B cell (primary cell): ENCODE data around the gene SDR39U1. TPM values are rescaled to one million over a fixed set of nuclear protein-coding genes. Genes with fewer than 3 reads are reported as not detected.
A peak's percentile ranks its signal among the peaks of the same experiment; 100 is the strongest.

Source experiments
- ATAC-seq: fragments of 200-7000 bp; cut with Tn5 transposase; one replicate; pipeline ENCODE4 v1.10.0; 2021; ENCODE audit warnings: low read depth, mild to moderate bottlenecking, moderate number of reproducible peaks, moderate library complexity
- CTCF ChIA-PET: fragments of 350-600 bp; sonication (Branson Sonifier 250); formaldehyde crosslinking; loops from one replicate; lab custom pipeline; 2021; ENCODE audit warnings: antibody characterized with exemption, inconsistent platforms; lab: Charles Lee
- POLR2A ChIA-PET: fragments of 350-600 bp; sonication (Branson Sonifier 250); formaldehyde crosslinking; loops from one replicate; lab custom pipeline; 2021; ENCODE audit warnings: antibody characterized with exemption; lab: Charles Lee
- DNase-seq: peaks from one replicate; pipeline ENCODE4 v3.0.0; 2013
- H2AFZ ChIP-seq: 2 replicates; pipeline ENCODE4 v1.6.1; 2012; ENCODE audit warnings: mild to moderate bottlenecking, low read depth, low read length; ENCODE audit not compliant: insufficient read depth, poor library complexity, severe bottlenecking
- H3K27ac ChIP-seq, 2 donors: 1 replicate in 1 of 2; 2 replicates in 1 of 2; pipeline ENCODE4 v1.5.1; 2012 to 2013; ENCODE audit warnings: low read length in 2 of 2, mild to moderate bottlenecking in 2 of 2, moderate library complexity in 1 of 2
- H3K27me3 ChIP-seq, 4 experiments: fragments of 200-600 bp in 1 of 4; sonication (generic) in 1 of 4; replicated peaks in 1 of 4; 1 replicate in 2 of 4; 2 replicates in 2 of 4; pipeline versions ENCODE4 v1.6.1 to v1.7.0; 2013 to 2016; ENCODE audit warnings: low read length in 3 of 4, mild to moderate bottlenecking in 2 of 4, mixed read lengths in 1 of 4, moderate library complexity in 1 of 4; ENCODE audit not compliant: insufficient read depth in 4 of 4, control insufficient read depth in 3 of 4; ENCODE audit errors: control extremely low read depth in 1 of 4
- H3K36me3 ChIP-seq, 2 experiments: replicated peaks in 1 of 2; 1 replicate in 1 of 2; 2 replicates in 1 of 2; pipeline versions ENCODE4 v1.6.1 to v1.7.1; 2013; ENCODE audit warnings: low read length in 1 of 2; ENCODE audit not compliant: insufficient read depth in 2 of 2, control insufficient read depth in 1 of 2; ENCODE audit errors: control extremely low read depth in 1 of 2, extremely low read depth in 1 of 2
- H3K4me1 ChIP-seq, 2 donors: fragments of 200-600 bp in 1 of 2; sonication (generic) in 1 of 2; 1 replicate in 1 of 2; 2 replicates in 1 of 2; pipeline versions ENCODE4 v1.5.1 to v1.6.1; 2013 to 2017; ENCODE audit warnings: low read length in 2 of 2; ENCODE audit not compliant: control insufficient read depth in 2 of 2, insufficient read depth in 2 of 2
- H3K4me2 ChIP-seq: replicated peaks from 2 replicates; pipeline ENCODE3; 2012; ENCODE audit warnings: mild to moderate bottlenecking, low read depth, low read length; ENCODE audit not compliant: poor library complexity, severe bottlenecking
- H3K4me3 ChIP-seq, 5 experiments: fragments of 200-600 bp in 1 of 5; sonication (generic) in 1 of 5; 1 replicate in 3 of 5; 2 replicates in 2 of 5; pipeline versions ENCODE4 v1.5.1 to v1.7.0; 2011 to 2016; ENCODE audit warnings: low read length in 4 of 5, mild to moderate bottlenecking in 4 of 5, low read depth in 2 of 5, control low read depth in 1 of 5, moderate library complexity in 1 of 5; ENCODE audit not compliant: insufficient read depth in 1 of 5; ENCODE audit errors: control extremely low read depth in 1 of 5, extremely low read depth in 1 of 5
- H3K79me2 ChIP-seq: fragments of 200-600 bp; sonication (generic); one replicate; pipeline ENCODE4 v1.6.0; 2016; ENCODE audit warnings: low read length; ENCODE audit not compliant: control insufficient read depth, insufficient read depth
- H3K9ac ChIP-seq: fragments of 200-600 bp; sonication (generic); 2 replicates; pipeline ENCODE4 v1.6.1; 2017; ENCODE audit warnings: mild to moderate bottlenecking, low read length, moderate library complexity
- H3K9me3 ChIP-seq, 3 donors: one replicate each; pipeline versions ENCODE4 v1.6.1 to v1.7.1; 2013; ENCODE audit warnings: low read length in 2 of 3; ENCODE audit not compliant: control insufficient read depth in 2 of 3, insufficient read depth in 1 of 3; ENCODE audit errors: control extremely low read depth in 1 of 3
- H4K20me1 ChIP-seq: 2 replicates; pipeline ENCODE4 v1.6.0; 2012; ENCODE audit warnings: mild to moderate bottlenecking, low read length; ENCODE audit not compliant: insufficient read depth, control insufficient read depth, poor library complexity, severe bottlenecking
- H3K27ac Mint-ChIP-seq: one replicate; pipeline ENCODE4 v1.8.0; 2021; ENCODE audit warnings: mixed read lengths
- H3K27me3 Mint-ChIP-seq: one replicate; pipeline ENCODE4 v1.8.0; 2021; ENCODE audit warnings: mixed read lengths
- H3K4me1 Mint-ChIP-seq: one replicate; pipeline ENCODE4 v1.8.0; 2021; ENCODE audit warnings: mixed read lengths
- H3K4me3 Mint-ChIP-seq: one replicate; pipeline ENCODE4 v1.8.0; 2021; ENCODE audit warnings: mixed read lengths
- H3K9me3 Mint-ChIP-seq: one replicate; pipeline ENCODE4 v1.8.0; 2022; ENCODE audit warnings: mixed read lengths; ENCODE audit not compliant: insufficient read depth
- EZH2 ChIP-seq: IDR thresholded peaks from 2 replicates; pipeline ENCODE4 v1.6.1; 2012; ENCODE audit warnings: borderline replicate concordance, low read depth, mild to moderate bottlenecking, moderate library complexity, low read length; ENCODE audit not compliant: insufficient read depth, poor library complexity, severe bottlenecking
- WGBS: methylation state at CpG from one replicate; pipeline ENCODE4 v1.1.5; 2013; ENCODE audit warnings: missing lambda C conversion rate; ENCODE audit not compliant: insufficient coverage; 5-methylcytosine and 5-hydroxymethylcytosine counted together
- intact Hi-C: fragments of 100-400 bp; cut with micrococcal nuclease; formaldehyde crosslinking; loops from one replicate; pipeline ENCODE4 v1.10.0; 2022
- polyA plus RNA-seq: library from polyadenylated mRNA; depleted of rRNA; stranded (reverse); fragments of >200 nt; gene quantifications from 2 replicates; pipeline ENCODE4 v1.2.3, GENCODE V29; 2012
- total RNA-seq, 2 donors: library from RNA; stranded (reverse); fragments of 120-200 nt in 1 of 2; gene quantifications; 1 replicate in 1 of 2; 2 replicates in 1 of 2; pipeline versions ENCODE4 v1.2.3 to v1.2.4, GENCODE V29; 2013 to 2022
- TF ChIP-seq, protein P1 (sequence below): fragments of 200-600 bp; IDR thresholded peaks from one replicate; pipeline ENCODE4 v1.8.0; 2022; ENCODE audit warnings: antibody characterized with exemption, mild to moderate bottlenecking

The SDR39U1 gene
- total and polyA plus RNA-seq, 2 donors (not counting 1 experiment from before 2014, with no cell fraction given) = 126 to 247 TPM

DNA sequence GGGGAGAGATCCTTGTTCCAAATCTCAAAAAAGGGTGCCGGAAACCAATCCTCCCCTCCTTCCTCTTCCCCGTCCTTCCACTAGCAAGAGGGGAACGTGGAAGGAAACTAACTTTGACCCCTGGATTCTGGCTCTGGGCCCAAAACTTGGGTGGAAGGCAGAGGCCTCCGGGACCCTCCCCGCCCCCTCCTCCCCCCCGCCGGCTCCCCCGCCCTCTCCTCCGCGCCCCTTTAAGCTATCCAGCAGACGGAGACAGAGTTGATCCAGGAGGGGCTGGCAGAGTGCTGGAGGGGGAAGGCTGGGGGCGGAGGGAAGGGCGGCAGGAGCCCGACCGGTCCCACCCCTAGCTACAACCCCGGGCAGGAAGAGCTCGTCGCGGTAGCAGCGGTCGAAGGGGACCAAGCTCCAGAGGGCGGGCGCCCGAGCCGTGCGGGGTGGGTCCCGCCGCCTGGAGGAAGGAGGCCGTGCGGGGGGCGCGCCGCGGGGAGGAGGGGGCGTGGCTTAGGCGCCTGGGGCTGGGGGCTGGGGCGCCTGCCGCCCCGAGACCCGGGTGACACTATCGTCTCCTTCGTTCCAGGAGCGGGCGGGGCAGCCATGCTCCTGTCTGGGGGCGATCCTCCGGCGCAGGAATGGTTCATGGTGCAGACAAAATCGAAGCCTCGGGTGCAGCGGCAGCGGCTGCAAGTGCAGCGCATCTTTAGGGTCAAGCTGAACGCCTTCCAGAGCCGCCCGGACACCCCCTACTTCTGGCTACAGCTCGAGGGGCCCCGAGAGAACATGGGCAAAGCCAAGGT, 43.7 kb downstream of the SDR39U1 start, which contains the start of gene NYNRIN:
NYNRIN (plus strand) TSS at position 351 of the 794 bp plus-strand sequence; CDS start at position 595, 244 bp downstream.
- peak within 1 kb of the TSS in 4 of 5 experiments; percentile 26 to 56 (median 52) for H3K4me3 ChIP-seq
- peaks cover 9 to 12% of the 10 kb centered on the region in 2 donors for H3K4me1 ChIP-seq
- intact Hi-C loops = loop anchor here (2.0 kb wide), 1 partner anchor 58 kb away; no protein-coding TSS in a partner anchor
- H3K9ac ChIP-seq = peak within 1 kb of the TSS; percentile 62
- H3K9me3 ChIP-seq = no peaks in the 10 kb centered on the region
- peaks cover 25% of the 10 kb centered on the region for H3K27me3 Mint-ChIP-seq
- peak within 1 kb of the TSS; percentile 94 for H3K4me2 ChIP-seq
- H3K27me3 ChIP-seq = peaks cover 0 to 18% (median under 1%) of the 10 kb centered on the region in 4 experiments
- no peak within 1 kb of the TSS for H3K27ac Mint-ChIP-seq
- TF ChIP-seq EZH2 = no peak
- ChIA-PET POLR2A (interaction anchor here (0.6 to 1.4 kb wide), 3 partner anchors 11 to 66 kb away, joined by 3 to 6 read pairs (median 6); no protein-coding TSS in a partner anchor), CTCF (interaction anchor here (0.9 to 2.0 kb wide), 5 partner anchors 8 to 65 kb away, joined by 4 to 6 read pairs (median 6); no protein-coding TSS in a partner anchor)
- peaks cover 11% of the 10 kb centered on the region for H3K4me1 Mint-ChIP-seq
- H3K79me2 ChIP-seq = no peaks in the 10 kb centered on the region
- DNase-seq (peak; percentile 44), ATAC-seq (peak; percentile 77)
- H3K4me3 Mint-ChIP-seq = peak within 1 kb of the TSS; percentile 75
- H3K36me3 ChIP-seq = no peaks in the 10 kb centered on the region
- H3K9me3 Mint-ChIP-seq = no peaks in the 10 kb centered on the region
- no peaks in the 10 kb centered on the region for H4K20me1 ChIP-seq
- 5% methylated on average over 45 of the region's 57 CpGs for WGBS
- no peak within 1 kb of the TSS for H3K27ac ChIP-seq
- peak within 1 kb of the TSS; percentile 81 for H2AFZ ChIP-seq

- DNase-seq = no peak
- peaks cover 19% of the 10 kb centered on the region for H3K27me3 Mint-ChIP-seq
- Histone ChIP-seq H3K4me1 (peaks cover 9 to 12% of the 10 kb centered on the region in 2 donors), H3K27me3 (peaks cover 0 to 18% (median 0%) of the 10 kb centered on the region in 4 experiments), H3K4me2 (peak overlapping the region; percentile 94), H3K79me2 (no peaks in the 10 kb centered on the region), H3K4me3 (no peak overlapping the region), H3K9ac (no peak overlapping the region), H3K9me3 (no peaks in the 10 kb centered on the region), H3K27ac (no peak overlapping the region), H3K36me3 (no peaks in the 10 kb centered on the region), H4K20me1 (no peaks in the 10 kb centered on the region), H2AFZ (no peak overlapping the region)
- POLR2A ChIA-PET = interaction anchor here (0.6 to 1.4 kb wide), 3 partner anchors 11 to 65 kb away, joined by 3 to 6 read pairs (median 6); no protein-coding TSS in a partner anchor
- CTCF ChIA-PET = interaction anchor here (0.9 to 2.0 kb wide), 4 partner anchors 11 to 64 kb away, joined by 4 to 6 read pairs (median 6); no protein-coding TSS in a partner anchor
- no peak for TF ChIP-seq EZH2
- TF ChIP-seq, protein P1, sequence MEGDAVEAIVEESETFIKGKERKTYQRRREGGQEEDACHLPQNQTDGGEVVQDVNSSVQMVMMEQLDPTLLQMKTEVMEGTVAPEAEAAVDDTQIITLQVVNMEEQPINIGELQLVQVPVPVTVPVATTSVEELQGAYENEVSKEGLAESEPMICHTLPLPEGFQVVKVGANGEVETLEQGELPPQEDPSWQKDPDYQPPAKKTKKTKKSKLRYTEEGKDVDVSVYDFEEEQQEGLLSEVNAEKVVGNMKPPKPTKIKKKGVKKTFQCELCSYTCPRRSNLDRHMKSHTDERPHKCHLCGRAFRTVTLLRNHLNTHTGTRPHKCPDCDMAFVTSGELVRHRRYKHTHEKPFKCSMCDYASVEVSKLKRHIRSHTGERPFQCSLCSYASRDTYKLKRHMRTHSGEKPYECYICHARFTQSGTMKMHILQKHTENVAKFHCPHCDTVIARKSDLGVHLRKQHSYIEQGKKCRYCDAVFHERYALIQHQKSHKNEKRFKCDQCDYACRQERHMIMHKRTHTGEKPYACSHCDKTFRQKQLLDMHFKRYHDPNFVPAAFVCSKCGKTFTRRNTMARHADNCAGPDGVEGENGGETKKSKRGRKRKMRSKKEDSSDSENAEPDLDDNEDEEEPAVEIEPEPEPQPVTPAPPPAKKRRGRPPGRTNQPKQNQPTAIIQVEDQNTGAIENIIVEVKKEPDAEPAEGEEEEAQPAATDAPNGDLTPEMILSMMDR = no peak
- intact Hi-C loops = loop anchor here (2.0 kb wide), 1 partner anchor 57 kb away; no protein-coding TSS in a partner anchor
- WGBS = no CpG with 5 or more reads among the region's 7 CpGs
- H3K4me3 Mint-ChIP-seq = peak overlapping the region; percentile 14
- H3K27ac Mint-ChIP-seq = no peak overlapping the region
- H3K4me1 Mint-ChIP-seq = peaks cover 11% of the 10 kb centered on the region
- no peak for ATAC-seq
- no peaks in the 10 kb centered on the region for H3K9me3 Mint-ChIP-seq
These were observed 44.3 kb downstream of the SDR39U1 start for GRCh38 chr14:24398293-24398652.
